Hepatocyte (in vitro differentiated cells): Measurements from ENCODE around the gene ODF4.

ENCODE experiments used
- CTCF ChIP-seq: fragments of 200-600 bp; sonication (generic); IDR thresholded peaks from 2 replicates; pipeline ENCODE4 v1.5.1; 2016; ENCODE audit warnings: antibody characterized with exemption, mild to moderate bottlenecking; ENCODE audit not compliant: poor library complexity
- EZH2 ChIP-seq: fragments of 200-600 bp; sonication (generic); IDR thresholded peaks from 2 replicates; pipeline ENCODE4 v1.6.1; 2016; ENCODE audit warnings: antibody characterized with exemption, mild to moderate bottlenecking, borderline replicate concordance
- EZH2phosphoT487 ChIP-seq: fragments of 200-600 bp; sonication (generic); IDR thresholded peaks from one replicate; pipeline ENCODE4 v1.6.1; 2018; ENCODE audit warnings: antibody characterized with exemption, mild to moderate bottlenecking, low read depth, moderate library complexity; ENCODE audit not compliant: unreplicated experiment, severe bottlenecking

GRCh38 chr17:8292639-8293395, 46.8 kb upstream of the ODF4 start:
- TF ChIP-seq CTCF (no peak), EZH2 (no peak), EZH2phosphoT487 (no peak)
